GM23338 (cell line): ENCODE data around the gene RNF13. TPM values are rescaled to one million over a fixed set of nuclear protein-coding genes. Genes with fewer than 3 reads are reported as not detected.

Source experiments
- ATAC-seq: fragments of 200-7000 bp; cut with Tn5 transposase; 3 replicates; pipeline ENCODE4 v1.9.1; 2020
- DNase-seq: peaks from one replicate; pipeline ENCODE4 v3.0.0-alpha.2; 2015; ENCODE audit warnings: low spot score
- H2AFZ ChIP-seq: fragments of 200-600 bp; sonication (generic); 2 replicates; pipeline ENCODE4 v1.8.0; 2016; ENCODE audit warnings: antibody characterized with exemption, mild to moderate bottlenecking, moderate library complexity
- H3F3A ChIP-seq: fragments of 200-600 bp; sonication (generic); replicated peaks from 2 replicates; pipeline ENCODE4 v1.8.0; 2017; ENCODE audit warnings: antibody characterized with exemption, mixed run types, low read depth
- H3K27ac ChIP-seq: fragments of 200-600 bp; sonication (generic); 2 replicates; pipeline ENCODE4 v1.6.1; 2016; ENCODE audit warnings: low read depth
- H3K27me3 ChIP-seq: fragments of 200-600 bp; sonication (generic); 2 replicates; pipeline ENCODE4 v1.8.0; 2016; ENCODE audit warnings: mild to moderate bottlenecking, mixed run types, moderate library complexity; ENCODE audit not compliant: insufficient read depth
- H3K36me3 ChIP-seq: fragments of 200-600 bp; sonication (generic); 2 replicates; pipeline ENCODE4 v1.8.0; 2016; ENCODE audit warnings: mild to moderate bottlenecking; ENCODE audit not compliant: insufficient read depth
- H3K4me1 ChIP-seq: fragments of 200-600 bp; sonication (generic); 2 replicates; pipeline ENCODE4 v1.8.0; 2016; ENCODE audit warnings: mild to moderate bottlenecking, moderate library complexity; ENCODE audit not compliant: insufficient read depth
- H3K4me2 ChIP-seq: fragments of 200-600 bp; sonication (generic); 2 replicates; pipeline ENCODE4 v1.7.1; 2017; ENCODE audit warnings: mixed run types
- H3K4me3 ChIP-seq: fragments of 200-600 bp; sonication (generic); 2 replicates; pipeline ENCODE4 v1.6.1; 2016; ENCODE audit warnings: mixed run types
- H3K79me2 ChIP-seq: fragments of 200-600 bp; sonication (generic); replicated peaks from 2 replicates; pipeline ENCODE4 v1.8.0; 2017; ENCODE audit warnings: mild to moderate bottlenecking; ENCODE audit not compliant: insufficient read depth
- H3K9me2 ChIP-seq: fragments of 200-600 bp; sonication (generic); 2 replicates; pipeline ENCODE4 v1.8.0; 2017; ENCODE audit not compliant: insufficient read depth
- H4K20me1 ChIP-seq: fragments of 200-600 bp; sonication (generic); replicated peaks from 2 replicates; pipeline ENCODE4 v1.8.0; 2017; ENCODE audit warnings: mild to moderate bottlenecking; ENCODE audit not compliant: insufficient read depth
- H3K27ac Mint-ChIP-seq: 2 replicates; pipeline ENCODE4 v1.8.0; 2020; ENCODE audit warnings: inconsistent platforms, mild to moderate bottlenecking, moderate library complexity, mixed read lengths
- H3K27me3 Mint-ChIP-seq: 3 replicates; pipeline ENCODE4 v1.8.0; 2022; ENCODE audit warnings: low read depth, mild to moderate bottlenecking, moderate library complexity, mixed read lengths, inconsistent platforms; ENCODE audit not compliant: insufficient read depth, poor library complexity
- H3K36me3 Mint-ChIP-seq: 3 replicates; pipeline ENCODE4 v1.8.0; 2021; ENCODE audit warnings: low read depth, mild to moderate bottlenecking, inconsistent platforms, moderate library complexity, mixed read lengths
- H3K4me1 Mint-ChIP-seq: 3 replicates; pipeline ENCODE4 v1.8.0; 2020; ENCODE audit warnings: mild to moderate bottlenecking, inconsistent platforms, mixed read lengths
- H3K4me3 Mint-ChIP-seq: 3 replicates; pipeline ENCODE4 v1.8.0; 2021; ENCODE audit warnings: moderate library complexity, mild to moderate bottlenecking, inconsistent platforms, mixed read lengths
- H3K9me3 Mint-ChIP-seq: 3 replicates; pipeline ENCODE4 v1.8.0; 2020; ENCODE audit warnings: moderate library complexity, mild to moderate bottlenecking, inconsistent platforms, mixed read lengths
- ETS1 ChIP-seq: IDR thresholded peaks from 2 replicates; pipeline ENCODE4 v1.6.1; 2016; ENCODE audit warnings: antibody characterized with exemption
- EZH2phosphoT487 ChIP-seq: fragments of 200-600 bp; sonication (generic); IDR thresholded peaks from one replicate; pipeline ENCODE4 v1.8.1; 2018; ENCODE audit warnings: antibody characterized with exemption; ENCODE audit not compliant: unreplicated experiment
- JUNB ChIP-seq: IDR thresholded peaks from one replicate; pipeline ENCODE4 v1.6.1; 2016; ENCODE audit warnings: antibody characterized with exemption; ENCODE audit not compliant: unreplicated experiment
- NANOG ChIP-seq: IDR thresholded peaks from 2 replicates; pipeline ENCODE4 v1.6.1; 2016; ENCODE audit warnings: antibody characterized with exemption, borderline replicate concordance
- STAT1 ChIP-seq: IDR thresholded peaks from one replicate; pipeline ENCODE4 v1.6.1; 2016; ENCODE audit warnings: antibody characterized with exemption; ENCODE audit not compliant: unreplicated experiment
- ZNF114 ChIP-seq: fragments of 250-450 bp; sonication (Bioruptor Pico); IDR thresholded peaks from 2 replicates; pipeline ENCODE4 v1.5.0; 2020; ENCODE audit warnings: mild to moderate bottlenecking, moderate library complexity
- ZNF331 ChIP-seq: fragments of 250-450 bp; sonication (Bioruptor Pico); IDR thresholded peaks from 2 replicates; pipeline ENCODE4 v1.5.0; 2020; ENCODE audit warnings: low read depth, mild to moderate bottlenecking, moderate library complexity
- polyA plus RNA-seq: library from polyadenylated mRNA; unstranded; fragments of >200 nt; fragmentation: Nextera tagmentation; extraction: Ambion mirVana; gene quantifications from 2 replicates; pipeline ENCODE4 v1.2.1, GENCODE V29; 2016
- total RNA-seq: library from RNA; depleted of rRNA; stranded (reverse); fragments of >200 nt; shearing (Covaris generic); gene quantifications from 2 replicates; pipeline ENCODE4 v1.2.3, GENCODE V29; 2014
- TF ChIP-seq, protein P1 (sequence below): IDR thresholded peaks from one replicate; pipeline ENCODE4 v1.6.1; 2018; ENCODE audit warnings: antibody characterized with exemption; ENCODE audit not compliant: unreplicated experiment
- TF ChIP-seq, protein P2 (sequence below), 2 experiments: fragments of 200-600 bp in 1 of 2; sonication (generic) in 1 of 2; conservative IDR thresholded peaks; 2 replicates each; pipeline versions ENCODE4 v1.5.1 to v1.6.1; 2016 to 2017; ENCODE audit warnings: antibody characterized with exemption in 2 of 2, low read depth in 2 of 2, mild to moderate bottlenecking in 2 of 2, moderate library complexity in 1 of 2

Gene RNF13
- total and polyA plus RNA-seq, 2 experiments from 2014 or later: 46.3 to 101 TPM

- TF ChIP-seq, protein P1, sequence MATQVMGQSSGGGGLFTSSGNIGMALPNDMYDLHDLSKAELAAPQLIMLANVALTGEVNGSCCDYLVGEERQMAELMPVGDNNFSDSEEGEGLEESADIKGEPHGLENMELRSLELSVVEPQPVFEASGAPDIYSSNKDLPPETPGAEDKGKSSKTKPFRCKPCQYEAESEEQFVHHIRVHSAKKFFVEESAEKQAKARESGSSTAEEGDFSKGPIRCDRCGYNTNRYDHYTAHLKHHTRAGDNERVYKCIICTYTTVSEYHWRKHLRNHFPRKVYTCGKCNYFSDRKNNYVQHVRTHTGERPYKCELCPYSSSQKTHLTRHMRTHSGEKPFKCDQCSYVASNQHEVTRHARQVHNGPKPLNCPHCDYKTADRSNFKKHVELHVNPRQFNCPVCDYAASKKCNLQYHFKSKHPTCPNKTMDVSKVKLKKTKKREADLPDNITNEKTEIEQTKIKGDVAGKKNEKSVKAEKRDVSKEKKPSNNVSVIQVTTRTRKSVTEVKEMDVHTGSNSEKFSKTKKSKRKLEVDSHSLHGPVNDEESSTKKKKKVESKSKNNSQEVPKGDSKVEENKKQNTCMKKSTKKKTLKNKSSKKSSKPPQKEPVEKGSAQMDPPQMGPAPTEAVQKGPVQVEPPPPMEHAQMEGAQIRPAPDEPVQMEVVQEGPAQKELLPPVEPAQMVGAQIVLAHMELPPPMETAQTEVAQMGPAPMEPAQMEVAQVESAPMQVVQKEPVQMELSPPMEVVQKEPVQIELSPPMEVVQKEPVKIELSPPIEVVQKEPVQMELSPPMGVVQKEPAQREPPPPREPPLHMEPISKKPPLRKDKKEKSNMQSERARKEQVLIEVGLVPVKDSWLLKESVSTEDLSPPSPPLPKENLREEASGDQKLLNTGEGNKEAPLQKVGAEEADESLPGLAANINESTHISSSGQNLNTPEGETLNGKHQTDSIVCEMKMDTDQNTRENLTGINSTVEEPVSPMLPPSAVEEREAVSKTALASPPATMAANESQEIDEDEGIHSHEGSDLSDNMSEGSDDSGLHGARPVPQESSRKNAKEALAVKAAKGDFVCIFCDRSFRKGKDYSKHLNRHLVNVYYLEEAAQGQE: no peak
- TF ChIP-seq ZNF114 (CRISPR knock-in tag) (no peak), JUNB (no peak)
Observed at GRCh38 chr3:149867563-149867962, 54.5 kb downstream of the RNF13 start (continued).

- DNase-seq (no peak), ATAC-seq (no peak)
- H3K27ac Mint-ChIP-seq: no peak overlapping the region
- peaks cover 8% of the 10 kb centered on the region; the same call in 1 of the 2 replicates for H3K4me1 ChIP-seq
- H3K36me3 Mint-ChIP-seq: peaks cover 23% of the 10 kb centered on the region
- no peak overlapping the region for H3K4me3 ChIP-seq
- peaks cover 18% of the 10 kb centered on the region for H3K9me3 Mint-ChIP-seq
- no peaks in the 10 kb centered on the region for H3F3A ChIP-seq
- H3K9me2 ChIP-seq: no peaks in the 10 kb centered on the region
- H3K4me3 Mint-ChIP-seq: no peak overlapping the region
- no peaks in the 10 kb centered on the region for H3K27me3 Mint-ChIP-seq
- H3K4me2 ChIP-seq: no peak overlapping the region
- H2AFZ ChIP-seq: no peak overlapping the region
- no peaks in the 10 kb centered on the region for H3K36me3 ChIP-seq
- H3K4me1 Mint-ChIP-seq: peaks cover 9% of the 10 kb centered on the region
- no peaks in the 10 kb centered on the region; the same call in 1 of the 2 replicates for H4K20me1 ChIP-seq
- peaks cover 22% of the 10 kb centered on the region for H3K79me2 ChIP-seq
- H3K27ac ChIP-seq: no peak overlapping the region
- H3K27me3 ChIP-seq: no peaks in the 10 kb centered on the region
- no peak for TF ChIP-seq JUNB
- no peak for TF ChIP-seq EZH2phosphoT487
- no peak for TF ChIP-seq ZNF331 (CRISPR knock-in tag)
- no peak for TF ChIP-seq ETS1
- TF ChIP-seq ZNF114 (CRISPR knock-in tag): no peak
- no peak for TF ChIP-seq NANOG
- no peak for TF ChIP-seq STAT1
- TF ChIP-seq, protein P2, sequence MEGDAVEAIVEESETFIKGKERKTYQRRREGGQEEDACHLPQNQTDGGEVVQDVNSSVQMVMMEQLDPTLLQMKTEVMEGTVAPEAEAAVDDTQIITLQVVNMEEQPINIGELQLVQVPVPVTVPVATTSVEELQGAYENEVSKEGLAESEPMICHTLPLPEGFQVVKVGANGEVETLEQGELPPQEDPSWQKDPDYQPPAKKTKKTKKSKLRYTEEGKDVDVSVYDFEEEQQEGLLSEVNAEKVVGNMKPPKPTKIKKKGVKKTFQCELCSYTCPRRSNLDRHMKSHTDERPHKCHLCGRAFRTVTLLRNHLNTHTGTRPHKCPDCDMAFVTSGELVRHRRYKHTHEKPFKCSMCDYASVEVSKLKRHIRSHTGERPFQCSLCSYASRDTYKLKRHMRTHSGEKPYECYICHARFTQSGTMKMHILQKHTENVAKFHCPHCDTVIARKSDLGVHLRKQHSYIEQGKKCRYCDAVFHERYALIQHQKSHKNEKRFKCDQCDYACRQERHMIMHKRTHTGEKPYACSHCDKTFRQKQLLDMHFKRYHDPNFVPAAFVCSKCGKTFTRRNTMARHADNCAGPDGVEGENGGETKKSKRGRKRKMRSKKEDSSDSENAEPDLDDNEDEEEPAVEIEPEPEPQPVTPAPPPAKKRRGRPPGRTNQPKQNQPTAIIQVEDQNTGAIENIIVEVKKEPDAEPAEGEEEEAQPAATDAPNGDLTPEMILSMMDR (conservative IDR thresholded peaks at IDR 0.05; ENCODE audit: low read depth in 2 of 2): no peak
- TF ChIP-seq, protein P1: no peak
Observed at GRCh38 chr3:149871855-149872254, 58.8 kb downstream of the RNF13 start.
